ENCODE data around the gene ZZZ3.

DNA sequence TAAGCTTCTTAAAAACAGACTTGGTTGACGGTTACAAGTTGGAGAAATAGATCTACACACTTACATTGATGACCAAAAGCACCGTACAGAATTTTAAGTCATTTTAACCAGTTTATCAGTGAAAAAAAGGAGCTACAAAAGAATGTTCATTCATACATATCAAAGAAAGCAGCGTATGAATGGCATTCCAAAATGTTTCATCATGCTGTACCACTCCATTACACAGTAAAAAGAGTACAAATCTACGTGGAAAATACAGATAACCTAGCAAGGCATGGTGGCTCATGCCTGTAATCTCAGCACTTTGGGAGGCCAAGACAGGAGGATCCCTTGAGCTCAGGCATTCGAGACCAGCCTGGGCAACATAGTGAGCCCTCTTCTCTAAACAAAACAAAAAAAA, 40.3 kb downstream of the ZZZ3 start:
- no peak for TF ChIP-seq EZH2phosphoT487 (IDR thresholded peaks at IDR 0.05; ENCODE audit: borderline replicate concordance, low read depth)
- no peak for TF ChIP-seq SIN3A (IDR thresholded peaks at IDR 0.05; ENCODE audit: borderline replicate concordance, low read depth, low read length)
- no peak for TF ChIP-seq POLR2AphosphoS5 (IDR thresholded peaks at IDR 0.05; ENCODE audit: low read depth, low read length)
- TF ChIP-seq SMC3 (IDR thresholded peaks at IDR 0.05; ENCODE audit: low read depth, low read length) = no peak
- no peak for TF ChIP-seq ELF1 (IDR thresholded peaks at IDR 0.05)
- no peak for TF ChIP-seq TEAD4 (IDR thresholded peaks at IDR 0.05; ENCODE audit: borderline replicate concordance, insufficient read depth)
- TF ChIP-seq, protein P1, sequence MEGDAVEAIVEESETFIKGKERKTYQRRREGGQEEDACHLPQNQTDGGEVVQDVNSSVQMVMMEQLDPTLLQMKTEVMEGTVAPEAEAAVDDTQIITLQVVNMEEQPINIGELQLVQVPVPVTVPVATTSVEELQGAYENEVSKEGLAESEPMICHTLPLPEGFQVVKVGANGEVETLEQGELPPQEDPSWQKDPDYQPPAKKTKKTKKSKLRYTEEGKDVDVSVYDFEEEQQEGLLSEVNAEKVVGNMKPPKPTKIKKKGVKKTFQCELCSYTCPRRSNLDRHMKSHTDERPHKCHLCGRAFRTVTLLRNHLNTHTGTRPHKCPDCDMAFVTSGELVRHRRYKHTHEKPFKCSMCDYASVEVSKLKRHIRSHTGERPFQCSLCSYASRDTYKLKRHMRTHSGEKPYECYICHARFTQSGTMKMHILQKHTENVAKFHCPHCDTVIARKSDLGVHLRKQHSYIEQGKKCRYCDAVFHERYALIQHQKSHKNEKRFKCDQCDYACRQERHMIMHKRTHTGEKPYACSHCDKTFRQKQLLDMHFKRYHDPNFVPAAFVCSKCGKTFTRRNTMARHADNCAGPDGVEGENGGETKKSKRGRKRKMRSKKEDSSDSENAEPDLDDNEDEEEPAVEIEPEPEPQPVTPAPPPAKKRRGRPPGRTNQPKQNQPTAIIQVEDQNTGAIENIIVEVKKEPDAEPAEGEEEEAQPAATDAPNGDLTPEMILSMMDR (IDR thresholded peaks at IDR 0.05) = no peak

Measured in SK-N-SH (cell line).